COLO829 (cell line): ENCODE measurements around the gene MARCHF3.
"Not testable (repeated sequence)": the region's sequence is repeated elsewhere in the genome, so short reads cannot be mapped to it uniquely, and the experiment has no call there.

ENCODE experiments used
- DNase-seq: peaks from one replicate; pipeline ENCODE4 v3.0.0; 2012; ENCODE audit warnings: low spot score

MARCHF3 gene

DNA sequence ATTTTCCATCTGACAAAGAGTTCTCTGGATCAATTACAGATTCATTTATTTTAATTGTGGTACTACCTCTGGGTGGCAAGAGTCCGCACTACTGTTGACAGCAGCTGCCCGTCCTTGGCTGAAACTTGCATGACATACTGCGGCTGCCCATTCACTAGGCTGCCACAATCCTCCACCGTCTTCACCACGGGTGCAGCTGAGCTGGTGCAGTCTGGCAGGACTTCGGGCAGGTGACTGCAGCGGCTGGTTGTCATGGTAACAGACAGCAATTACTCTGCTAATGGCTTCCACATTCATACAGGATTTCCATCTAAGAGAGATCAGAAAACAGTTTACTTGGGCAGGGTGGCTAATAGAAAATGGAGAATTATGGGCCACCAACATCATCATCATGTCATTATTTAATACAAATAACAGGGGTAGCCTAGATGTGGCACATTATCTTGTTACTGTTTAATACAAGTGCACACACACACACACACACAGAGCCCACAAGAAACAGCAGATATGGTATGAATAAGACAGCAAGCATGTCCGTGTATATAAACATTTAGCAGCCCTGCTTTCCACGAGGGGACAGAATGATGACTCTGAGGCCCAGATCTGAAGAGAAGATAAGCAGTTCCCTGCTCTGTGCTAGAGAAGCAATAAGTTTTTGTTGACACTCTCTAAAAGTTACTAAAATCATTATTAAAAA lies 112.3 kb downstream of the MARCHF3 start:
- DNase-seq = no peak

DNA sequence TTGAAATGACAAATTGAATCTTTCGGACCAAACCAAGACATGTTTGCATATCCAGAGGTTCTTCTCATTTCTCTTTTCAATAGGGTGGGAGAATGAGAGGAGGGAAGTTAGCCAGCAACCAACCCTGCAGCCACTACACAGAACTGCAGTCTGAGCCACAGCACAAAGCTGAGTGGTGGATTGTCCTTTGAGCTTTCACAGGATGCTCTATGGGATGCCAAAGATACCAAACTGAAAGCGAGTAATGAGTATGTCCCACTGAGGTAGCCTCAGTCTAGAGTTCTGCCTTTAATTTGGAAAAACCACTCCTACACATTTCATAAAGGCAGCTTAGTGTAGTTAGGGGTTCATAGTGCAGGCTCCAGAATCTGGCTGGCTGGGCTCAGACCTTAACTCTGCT lies 114.9 kb downstream of the MARCHF3 start:
- no peak for DNase-seq

DNA sequence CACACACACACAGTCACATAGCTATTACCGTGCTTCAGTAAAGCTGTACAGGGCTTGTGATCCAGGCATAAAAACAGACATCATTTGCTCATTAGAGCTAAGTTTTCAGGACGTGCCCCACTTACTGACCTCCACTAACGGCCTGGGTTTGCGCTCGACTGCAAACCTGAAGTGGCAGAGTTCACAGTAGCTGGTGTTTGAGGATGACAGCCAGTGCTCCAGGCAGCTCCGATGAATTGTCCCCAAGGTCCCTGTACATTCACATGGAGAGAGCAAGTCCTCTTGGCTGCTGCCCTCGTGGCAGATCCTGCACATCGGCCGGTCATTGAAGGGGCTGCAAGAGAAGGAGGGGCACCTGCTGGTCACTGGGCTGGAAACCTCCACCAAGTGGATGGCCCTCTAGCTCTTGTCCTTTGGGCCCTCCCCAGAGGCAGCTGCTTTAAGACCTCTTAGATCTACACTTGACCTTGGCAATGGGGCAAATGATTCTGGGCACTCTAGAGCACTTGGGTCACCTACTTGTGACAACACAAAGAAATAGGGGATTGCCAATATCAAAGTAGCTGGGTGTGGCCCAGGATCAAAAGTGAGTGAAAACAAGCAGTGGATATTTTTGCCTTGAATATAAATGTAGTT lies 115.4 kb downstream of the MARCHF3 start:
- no peak for DNase-seq

DNA sequence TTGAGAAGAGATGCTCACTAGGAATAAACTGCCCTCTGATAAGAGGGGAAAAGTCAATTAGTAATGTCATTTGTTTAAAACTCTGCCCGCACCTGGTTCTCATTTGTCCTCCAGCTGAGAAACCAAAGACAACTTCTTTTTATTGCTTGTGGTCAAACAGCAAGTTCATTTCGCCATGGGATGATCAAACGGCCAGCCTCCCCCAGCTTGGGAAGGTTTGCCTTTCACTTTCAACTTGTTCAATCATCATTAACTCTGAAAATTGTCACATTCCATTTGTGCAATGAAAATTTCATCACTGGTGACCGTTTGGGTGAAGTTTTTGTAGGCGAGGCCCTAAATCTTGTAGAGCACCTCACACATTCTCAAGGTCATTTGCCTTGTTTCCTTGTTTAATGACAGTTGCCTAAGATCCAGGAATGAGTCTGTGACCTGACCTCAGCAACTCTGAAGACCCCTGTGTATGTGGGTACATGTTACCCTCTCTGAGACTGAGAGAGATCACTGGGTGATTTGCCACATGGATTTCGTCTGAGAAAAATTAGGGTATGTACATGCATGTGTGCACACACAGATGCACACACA lies 117.7 kb downstream of the MARCHF3 start:
- DNase-seq = no peak

DNA sequence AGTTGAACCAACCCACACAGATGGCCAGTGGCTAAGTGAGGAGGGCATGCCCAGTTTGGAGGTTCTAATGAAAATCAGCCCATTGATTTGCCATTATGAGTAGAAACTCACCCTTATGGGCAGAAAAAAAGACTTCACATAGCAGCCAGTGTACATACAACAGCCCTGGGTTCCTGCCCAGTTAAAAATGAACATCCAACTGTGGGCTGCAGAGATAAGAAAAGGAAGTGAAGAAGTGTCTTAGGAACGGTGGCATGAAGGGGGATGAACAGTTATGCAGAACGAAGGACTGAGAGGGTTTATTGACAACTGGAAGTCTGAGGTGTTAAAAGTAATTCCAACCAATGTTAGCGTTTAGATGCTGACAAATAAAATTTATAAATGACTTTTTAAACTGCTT lies 118.4 kb downstream of the MARCHF3 start:
- DNase-seq = no peak

DNA sequence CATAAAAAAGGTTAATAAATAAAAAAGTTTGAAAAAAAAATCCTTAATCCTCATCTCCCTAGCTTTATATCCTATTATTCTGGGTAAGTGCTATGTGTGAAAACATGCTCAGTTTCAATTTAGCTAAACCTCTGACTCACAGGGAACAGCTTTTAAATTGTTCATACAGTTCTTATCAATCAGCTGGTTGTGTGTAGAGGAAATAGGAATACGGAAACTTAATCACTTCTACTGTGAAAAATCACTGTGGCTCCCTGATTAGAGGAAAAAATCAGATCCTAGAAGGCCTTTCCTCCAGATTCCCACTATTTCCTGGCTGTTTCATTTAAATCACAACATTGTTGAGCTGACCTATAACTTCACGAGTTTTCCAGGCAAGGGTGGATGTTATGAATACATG lies 120.5 kb downstream of the MARCHF3 start:
- no peak for DNase-seq

DNA sequence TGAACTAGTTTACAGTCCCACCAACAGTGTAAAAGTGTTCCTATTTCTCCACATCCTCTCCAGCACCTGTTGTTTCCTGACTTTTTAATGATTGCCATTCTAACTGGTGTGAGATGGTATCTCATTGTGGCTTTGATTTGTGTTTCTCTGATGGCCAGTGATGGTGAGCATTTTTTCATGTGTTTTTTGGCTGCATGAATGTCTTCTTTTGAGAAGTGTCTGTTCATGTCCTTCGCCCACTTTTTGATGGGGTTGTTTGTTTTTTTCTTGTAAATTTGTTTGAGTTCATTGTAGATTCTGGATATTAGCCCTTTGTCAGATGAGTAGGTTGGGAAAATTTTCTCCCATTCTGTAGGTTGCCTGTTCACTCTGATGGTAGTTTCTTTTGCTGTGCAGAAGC lies 126.0 kb downstream of the MARCHF3 start:
- not testable (repeated sequence) for DNase-seq

DNA sequence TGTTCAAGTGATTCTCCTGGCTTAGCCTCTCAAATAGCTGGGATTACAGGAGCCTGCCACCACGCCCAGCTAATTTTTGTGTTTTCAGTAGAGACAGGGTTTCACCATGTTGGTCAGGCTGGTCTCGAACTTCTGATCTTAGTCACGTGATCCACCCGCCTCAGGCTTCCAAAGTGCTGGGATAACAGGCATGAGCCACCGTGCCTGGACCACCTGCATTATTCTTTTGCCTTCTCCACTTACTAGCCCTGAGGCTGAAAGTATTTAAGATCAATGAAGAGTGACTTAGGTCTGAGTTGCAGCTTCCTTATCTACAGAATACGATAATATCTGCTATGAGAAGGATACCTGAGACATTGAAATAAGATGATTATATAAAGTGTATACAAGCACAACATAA lies 129.6 kb downstream of the MARCHF3 start:
- DNase-seq = no peak

DNA sequence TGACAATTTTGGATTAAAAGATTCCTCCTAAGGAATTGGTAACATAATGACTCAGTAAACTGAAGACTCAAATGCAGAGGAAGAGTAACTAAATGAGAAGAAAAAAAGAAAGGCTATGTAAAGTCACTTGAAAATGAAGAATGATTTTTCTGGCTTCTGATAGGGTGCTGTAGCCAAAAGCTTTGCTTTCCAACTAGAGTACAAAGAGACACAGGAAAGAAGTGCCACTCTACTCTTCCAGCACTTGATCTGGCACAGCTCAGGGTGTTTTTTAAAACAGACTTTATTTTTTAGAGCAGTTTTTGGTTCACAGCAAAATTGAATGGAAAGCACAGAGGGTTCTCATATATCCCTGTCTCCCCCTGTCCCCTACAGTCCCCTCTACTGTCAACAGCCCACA lies 130.9 kb downstream of the MARCHF3 start:
- no peak for DNase-seq

DNA sequence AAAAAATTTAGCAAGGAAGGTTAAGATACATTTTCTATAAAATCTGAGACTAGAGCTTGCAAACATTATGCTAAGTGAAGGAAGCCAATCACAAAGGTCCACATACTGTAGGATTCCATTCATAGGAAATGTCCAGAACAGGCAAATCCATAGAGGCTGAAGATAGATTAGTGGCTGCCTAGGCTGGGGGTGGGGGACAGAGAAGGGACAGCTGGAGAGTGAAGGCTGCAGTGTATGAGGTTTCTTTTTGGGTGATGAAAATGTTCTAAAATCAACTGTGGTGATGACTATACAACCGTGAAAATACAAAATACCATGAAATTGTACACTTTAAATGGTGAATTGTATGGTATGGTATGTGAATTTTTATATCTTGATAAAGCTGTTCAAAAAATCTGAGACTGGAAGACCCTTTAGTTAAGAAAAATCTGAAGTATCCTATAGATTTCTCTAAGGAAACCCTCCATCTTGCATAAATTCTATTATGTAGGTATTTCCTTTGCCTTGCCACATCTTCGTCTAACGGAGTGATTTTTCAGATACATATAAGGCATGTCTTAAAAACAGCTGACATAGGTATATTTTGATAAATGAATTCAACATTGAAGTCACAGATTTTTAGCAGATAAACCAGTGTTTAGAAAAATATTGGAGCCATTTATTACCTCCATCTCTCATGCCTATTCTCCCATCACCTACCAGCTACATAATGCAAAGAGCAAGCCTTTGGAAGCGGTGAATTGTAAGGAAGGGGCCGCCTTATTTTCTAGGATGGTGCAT lies 132.3 kb downstream of the MARCHF3 start:
- DNase-seq = no peak

DNA sequence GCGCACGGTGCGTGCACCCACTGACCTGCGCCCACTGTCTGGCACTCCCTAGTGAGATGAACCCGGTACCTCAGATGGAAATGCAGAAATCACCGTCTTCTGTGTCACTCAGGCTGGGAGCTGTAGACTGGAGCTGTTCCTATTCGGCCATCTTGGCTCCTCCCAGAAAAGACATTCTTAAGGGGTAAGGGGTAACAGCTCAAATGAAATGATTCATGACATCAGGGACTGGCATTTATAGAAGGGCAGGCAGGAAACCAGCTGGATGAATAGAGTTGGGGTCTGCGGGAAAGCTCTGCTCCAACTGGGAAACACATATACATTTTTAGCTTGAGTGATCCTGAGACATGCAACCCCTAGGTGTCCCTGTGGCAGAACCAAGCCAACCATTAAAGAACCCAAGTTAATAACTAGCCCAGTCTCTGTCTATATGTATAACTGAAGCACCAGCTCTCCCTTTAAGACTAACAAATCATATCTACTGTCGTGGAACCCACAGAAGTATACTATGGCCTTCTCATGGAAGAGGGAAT lies 134.1 kb downstream of the MARCHF3 start:
- DNase-seq = no peak

DNA sequence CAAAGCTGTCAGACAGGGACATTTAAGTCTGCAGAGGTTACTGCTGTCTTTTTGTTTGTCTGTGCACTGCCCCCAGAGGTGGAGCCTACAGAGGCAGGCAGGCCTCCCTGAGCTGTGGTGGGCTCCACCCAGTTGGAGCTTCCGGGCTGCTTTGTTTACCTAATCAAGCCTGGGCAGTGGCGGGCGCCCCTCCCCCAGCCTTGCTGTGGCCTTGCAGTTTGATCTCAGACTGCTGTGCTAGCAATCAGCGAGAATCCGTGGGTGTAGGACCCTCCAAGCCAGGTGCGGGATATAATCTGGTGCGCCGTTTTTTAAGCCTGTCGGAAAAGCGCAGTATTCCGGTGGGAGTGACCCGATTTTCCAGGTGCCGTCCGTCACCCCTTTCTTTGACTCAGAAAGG lies 134.6 kb downstream of the MARCHF3 start:
- DNase-seq = not testable (repeated sequence)

DNA sequence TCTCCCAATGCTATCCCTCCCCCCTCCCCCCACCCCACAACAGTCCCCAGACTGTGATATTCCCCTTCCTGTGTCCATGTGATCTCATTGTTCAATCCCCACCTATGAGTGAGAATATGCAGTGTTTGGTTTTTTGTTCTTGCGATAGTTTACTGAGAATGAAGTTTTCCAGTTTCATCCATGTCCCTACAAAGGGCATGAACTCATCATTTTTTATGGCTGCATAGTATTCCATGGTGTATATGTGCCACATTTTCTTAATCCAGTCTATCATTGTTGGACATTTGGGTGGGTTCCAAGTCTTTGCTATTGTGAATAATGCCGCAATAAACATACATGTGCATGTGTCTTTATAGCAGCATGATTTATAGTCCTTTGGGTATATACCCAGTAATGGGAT lies 139.9 kb downstream of the MARCHF3 start:
- not testable (repeated sequence) for DNase-seq

DNA sequence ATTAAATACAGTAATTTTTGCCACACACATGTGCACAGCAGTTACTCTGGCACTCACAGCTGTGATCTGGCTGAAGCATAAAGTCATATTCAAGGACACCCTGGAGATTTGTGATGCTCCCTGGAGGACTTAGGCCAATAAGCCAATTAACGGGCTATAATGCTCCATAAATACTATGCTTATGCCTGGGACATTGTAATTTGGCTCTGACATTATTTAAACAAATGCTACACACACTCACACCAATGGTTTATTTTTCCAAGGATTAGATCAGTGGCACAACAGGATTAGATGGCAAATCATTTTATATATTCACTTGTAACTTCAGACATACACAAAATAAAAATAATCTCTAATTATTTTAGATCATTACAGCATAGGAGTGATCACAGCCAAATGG lies 142.2 kb downstream of the MARCHF3 start:
- no peak for DNase-seq

DNA sequence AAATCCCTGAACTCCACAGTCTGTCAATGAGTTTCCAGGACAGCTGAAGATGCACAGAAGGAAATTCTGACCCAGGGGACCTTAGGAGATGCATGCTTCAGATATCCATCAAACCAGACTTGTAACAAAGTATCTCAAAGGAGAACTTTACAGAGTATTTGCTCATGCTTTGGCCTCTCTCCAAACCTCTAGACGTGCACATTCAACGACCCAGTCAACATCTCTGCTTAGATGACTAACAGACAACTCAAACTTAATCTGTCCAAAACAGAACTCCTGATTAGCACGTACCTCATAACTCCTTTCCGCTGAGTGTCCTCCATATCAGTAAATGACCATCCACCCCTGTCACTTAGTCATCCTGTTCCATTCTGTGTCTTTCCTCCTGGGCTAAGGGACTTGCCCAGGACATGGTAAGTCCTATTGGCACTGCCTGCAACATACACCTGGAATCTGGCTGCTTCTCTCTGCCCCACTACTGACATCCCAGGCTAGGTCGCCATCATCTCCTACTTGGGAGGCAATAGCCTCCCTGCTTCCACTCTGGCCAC lies 146.0 kb downstream of the MARCHF3 start:
- no peak for DNase-seq

DNA sequence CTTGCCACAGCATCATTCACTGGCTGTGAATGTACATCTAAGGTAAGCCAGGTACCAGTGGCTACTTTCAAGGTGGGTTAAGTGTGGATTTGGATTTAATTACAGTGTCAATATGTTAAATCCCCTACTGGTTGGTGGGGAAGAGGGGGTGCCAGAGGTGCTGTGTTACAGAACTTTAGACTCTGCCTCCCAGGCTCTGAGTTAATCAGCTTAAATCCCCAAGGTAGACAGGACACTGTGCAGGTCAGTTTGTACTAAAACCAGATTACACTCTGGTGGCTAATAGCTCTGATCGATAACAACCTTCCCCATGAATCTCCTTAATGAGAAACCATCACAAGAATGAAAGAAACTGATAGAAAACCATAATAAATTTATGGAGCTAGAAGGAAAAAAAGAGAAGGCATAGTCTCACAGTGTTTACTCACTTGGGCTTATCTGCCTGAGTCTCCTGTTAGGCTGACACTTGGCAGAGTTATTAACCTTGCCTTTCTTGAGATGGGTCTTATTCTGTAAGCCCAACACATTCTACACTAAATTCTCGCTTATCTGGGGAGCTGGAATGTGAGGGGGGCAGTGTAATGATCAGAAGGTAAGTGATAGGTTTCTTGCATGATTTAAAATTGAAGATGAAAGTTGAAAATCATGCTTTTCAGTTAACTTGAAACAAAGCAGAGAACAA lies 146.7 kb downstream of the MARCHF3 start:
- DNase-seq = no peak

DNA sequence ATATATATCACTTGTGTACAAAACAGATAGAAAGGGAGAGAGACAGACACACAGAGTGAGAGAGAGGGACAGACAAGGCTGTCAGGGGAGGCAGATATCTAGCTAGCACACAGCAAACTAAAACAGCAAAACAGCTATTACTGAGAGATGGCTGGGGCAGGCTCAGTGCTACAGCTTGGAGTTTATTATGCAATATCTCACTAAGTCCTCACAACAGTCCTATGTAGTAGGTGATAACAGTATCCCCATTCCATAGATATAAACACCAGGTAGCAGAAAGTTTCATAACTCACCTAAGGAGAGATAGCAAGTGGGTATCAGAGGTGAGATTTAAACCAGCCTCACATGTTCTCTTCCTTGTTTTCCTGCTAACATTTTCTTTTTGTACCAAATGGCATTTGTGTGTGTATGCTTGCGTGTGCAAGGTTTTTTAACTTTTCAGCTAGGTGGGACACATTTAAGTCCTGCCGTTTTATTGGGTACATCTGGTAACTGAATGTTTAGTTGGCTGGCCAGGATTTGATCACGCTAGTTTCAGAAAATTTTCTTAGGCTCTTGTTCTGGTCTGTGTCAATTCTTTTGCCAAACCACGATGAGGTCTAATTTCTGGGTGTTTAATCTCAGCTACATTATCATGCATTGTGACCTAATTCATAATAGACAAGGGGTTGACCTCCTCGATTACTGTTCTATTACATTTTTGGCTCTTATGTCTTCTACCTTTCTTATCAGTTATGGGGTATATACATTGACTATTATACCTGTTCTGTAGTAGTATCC lies 148.3 kb downstream of the MARCHF3 start:
- no peak for DNase-seq

DNA sequence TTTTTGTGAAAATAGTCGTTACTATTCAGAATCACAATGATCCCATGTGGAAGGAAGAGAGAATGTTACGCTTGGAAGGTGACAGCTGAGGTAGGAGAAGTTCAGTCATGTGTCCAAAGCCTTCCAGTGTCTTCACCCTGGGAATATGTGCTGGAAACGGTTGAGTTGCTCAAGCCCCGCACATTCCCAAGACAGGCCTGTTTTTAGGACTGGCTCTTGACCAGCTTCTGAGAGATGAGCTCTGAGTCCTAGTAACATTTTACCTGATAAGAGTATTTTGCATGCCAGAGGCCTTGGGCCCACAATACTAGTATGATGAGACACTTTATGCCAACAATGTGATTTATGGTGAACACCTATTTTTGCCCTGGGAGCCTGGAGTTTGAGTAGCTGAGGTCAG lies 151.7 kb downstream of the MARCHF3 start:
- no peak for DNase-seq

DNA sequence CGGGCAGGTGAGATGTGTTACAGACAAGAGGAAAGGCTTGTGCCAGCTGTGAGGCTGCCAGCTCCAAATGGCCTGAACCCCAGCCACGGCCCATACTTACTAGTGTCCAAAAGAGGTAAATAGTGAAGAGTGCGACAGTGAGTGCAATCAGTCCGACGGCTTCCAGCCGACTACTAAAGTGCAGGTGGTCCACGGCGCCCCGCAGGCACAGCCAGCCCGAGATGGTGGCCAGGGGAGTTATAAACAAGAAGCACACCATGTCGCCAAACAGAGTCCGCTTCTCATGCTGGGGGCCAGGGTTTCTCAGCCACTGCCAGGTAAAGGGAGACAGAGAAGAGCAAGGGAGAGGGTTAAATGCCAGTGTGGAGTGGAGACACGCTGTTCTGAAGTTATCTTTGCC lies 152.3 kb downstream of the MARCHF3 start:
- DNase-seq = no peak

DNA sequence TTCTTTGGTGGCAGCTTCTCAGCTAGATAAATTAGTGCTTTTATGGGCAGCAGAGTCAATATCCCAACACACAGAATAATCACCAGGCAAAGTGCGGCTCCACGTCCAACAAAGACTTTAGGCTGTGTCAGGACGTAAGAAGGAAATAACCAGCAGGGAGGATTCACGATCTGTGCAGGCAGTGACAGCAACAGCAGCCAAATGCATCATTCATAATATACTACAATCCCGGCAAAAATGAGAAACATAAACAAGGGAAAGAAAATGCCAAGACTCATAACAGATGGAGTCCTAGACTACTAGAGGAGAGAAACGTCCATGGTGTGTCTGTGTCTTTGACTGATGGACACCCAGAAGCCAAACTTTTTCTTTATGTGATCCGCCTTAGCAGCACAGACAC lies 152.8 kb downstream of the MARCHF3 start:
- no peak for DNase-seq

DNA sequence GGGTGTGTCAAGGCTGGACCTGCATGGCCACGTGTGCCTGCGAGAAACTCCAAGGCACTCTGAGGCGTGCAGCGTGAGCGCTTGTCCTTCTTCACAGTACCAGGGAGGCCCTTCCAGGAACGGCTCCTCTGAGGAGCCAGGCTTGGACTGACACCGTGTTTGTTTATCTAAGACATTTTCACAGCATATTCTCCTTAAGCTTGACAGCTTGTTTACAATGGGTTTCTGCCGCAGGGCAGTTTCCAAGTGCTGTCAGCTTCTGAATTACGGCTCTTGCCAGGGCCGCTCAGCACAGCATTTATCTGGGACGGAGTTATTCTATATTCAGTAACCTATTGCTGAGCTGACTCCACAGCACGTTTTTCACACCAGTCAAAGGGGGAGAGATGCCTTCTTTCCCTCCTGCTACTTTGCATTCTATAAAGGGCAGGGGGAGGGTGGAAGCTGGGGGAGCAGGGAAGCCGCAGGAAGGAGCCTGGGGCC lies 155.0 kb downstream of the MARCHF3 start:
- no peak for DNase-seq
